ENCODE results near the gene SDE2. TPM values are rescaled to one million over a fixed set of nuclear protein-coding genes. Genes with fewer than 3 reads are reported as not detected.
"Not testable (repeated sequence)": the region's sequence is repeated elsewhere in the genome, so short reads cannot be mapped to it uniquely, and the experiment has no call there.

The SDE2 gene
- total RNA-seq, 1 donor from 2014 or later = 15.0 TPM

DNA sequence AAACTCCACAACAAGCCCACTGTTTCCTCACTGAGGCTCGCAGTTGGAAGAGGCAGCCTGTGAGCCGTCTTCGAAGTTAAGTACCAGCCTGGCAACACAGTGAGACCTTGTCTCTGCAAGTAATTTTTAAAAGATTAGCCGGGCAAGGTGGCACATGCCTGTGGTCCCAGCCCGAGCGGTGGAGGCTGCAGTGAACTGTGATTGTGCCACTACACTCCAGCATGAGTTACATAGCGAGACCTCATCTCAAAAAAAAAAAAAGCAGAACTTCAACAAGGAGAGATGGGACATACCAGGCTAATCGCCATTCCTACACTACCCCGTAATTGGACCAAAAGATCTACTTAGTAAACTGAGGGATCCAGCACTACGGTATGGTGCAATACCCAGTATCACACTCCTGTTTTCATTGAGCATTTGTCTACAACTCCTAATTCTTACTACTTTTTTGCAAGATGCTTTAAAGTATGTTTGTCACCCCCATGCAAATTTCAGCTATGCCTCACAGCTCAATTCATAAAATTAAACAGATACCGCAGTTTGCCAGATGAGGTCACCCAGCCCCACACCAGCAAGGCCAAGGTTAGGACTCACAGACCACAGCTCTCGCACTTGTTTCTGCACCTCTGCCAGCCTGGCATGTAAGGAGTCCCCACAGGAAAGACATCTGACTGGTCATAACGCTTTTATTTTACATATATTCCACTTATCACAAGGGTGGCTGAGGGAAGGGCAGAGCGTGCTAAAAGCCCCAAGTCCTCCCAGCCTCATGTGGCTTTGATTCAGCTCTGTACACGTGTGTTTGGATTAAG lies 21.0 kb downstream of the SDE2 start:
- DNase-seq (ENCODE audit: low spot score, unreplicated experiment) = no peak
- H3K9me3 Mint-ChIP-seq (ENCODE audit: low read depth) = peaks cover 8% of the 10 kb centered on the region
- H3K36me3 Mint-ChIP-seq (ENCODE audit: insufficient read depth) = peaks cover 31% of the 10 kb centered on the region
- H3K4me3 Mint-ChIP-seq (ENCODE audit: low read depth) = no peak overlapping the region
- no peak overlapping the region for H3K27ac Mint-ChIP-seq
- TF ChIP-seq, protein P1, sequence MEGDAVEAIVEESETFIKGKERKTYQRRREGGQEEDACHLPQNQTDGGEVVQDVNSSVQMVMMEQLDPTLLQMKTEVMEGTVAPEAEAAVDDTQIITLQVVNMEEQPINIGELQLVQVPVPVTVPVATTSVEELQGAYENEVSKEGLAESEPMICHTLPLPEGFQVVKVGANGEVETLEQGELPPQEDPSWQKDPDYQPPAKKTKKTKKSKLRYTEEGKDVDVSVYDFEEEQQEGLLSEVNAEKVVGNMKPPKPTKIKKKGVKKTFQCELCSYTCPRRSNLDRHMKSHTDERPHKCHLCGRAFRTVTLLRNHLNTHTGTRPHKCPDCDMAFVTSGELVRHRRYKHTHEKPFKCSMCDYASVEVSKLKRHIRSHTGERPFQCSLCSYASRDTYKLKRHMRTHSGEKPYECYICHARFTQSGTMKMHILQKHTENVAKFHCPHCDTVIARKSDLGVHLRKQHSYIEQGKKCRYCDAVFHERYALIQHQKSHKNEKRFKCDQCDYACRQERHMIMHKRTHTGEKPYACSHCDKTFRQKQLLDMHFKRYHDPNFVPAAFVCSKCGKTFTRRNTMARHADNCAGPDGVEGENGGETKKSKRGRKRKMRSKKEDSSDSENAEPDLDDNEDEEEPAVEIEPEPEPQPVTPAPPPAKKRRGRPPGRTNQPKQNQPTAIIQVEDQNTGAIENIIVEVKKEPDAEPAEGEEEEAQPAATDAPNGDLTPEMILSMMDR (IDR thresholded peaks at IDR 0.05; ENCODE audit: unreplicated experiment) = no peak
- H3K27me3 Mint-ChIP-seq = no peaks in the 10 kb centered on the region
- no peaks in the 10 kb centered on the region for H3K4me1 Mint-ChIP-seq (ENCODE audit: low read depth)

- not testable (repeated sequence) for H3K4me1 Mint-ChIP-seq (ENCODE audit: low read depth); DNase-seq (ENCODE audit: low spot score, unreplicated experiment); H3K9me3 Mint-ChIP-seq (ENCODE audit: low read depth); H3K27ac Mint-ChIP-seq; H3K27me3 Mint-ChIP-seq; H3K4me3 Mint-ChIP-seq (ENCODE audit: low read depth)
- H3K36me3 Mint-ChIP-seq (ENCODE audit: insufficient read depth) = peaks cover 13% of the 10 kb centered on the region
Observed at GRCh38 chr1:225975146-225975545, 24.0 kb downstream of the SDE2 start.

DNA sequence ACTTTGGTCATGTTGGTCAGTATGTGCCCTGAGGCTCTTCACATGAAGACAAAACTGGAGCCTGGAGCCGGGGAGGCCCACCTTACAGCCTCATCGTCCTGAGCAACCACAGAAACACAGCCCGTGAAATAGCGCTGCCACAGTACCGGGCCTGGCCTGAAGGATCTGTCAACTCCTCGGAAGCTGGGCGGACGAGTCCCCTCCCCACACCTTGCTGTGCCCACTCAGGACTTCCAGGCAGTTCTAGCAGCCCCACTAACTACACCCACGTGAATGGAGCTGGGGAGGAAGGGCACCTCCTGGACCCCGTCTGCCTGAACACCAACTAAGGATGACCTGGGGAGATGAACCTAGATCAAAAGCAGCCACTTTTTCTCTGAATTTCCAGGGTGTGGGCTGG lies 24.7 kb downstream of the SDE2 start:
- TF ChIP-seq, protein P1 (IDR thresholded peaks at IDR 0.05; ENCODE audit: unreplicated experiment) = no peak
- DNase-seq (ENCODE audit: low spot score, unreplicated experiment) = no peak
- Mint-ChIP-seq H3K27me3 (no peaks in the 10 kb centered on the region), H3K27ac (no peak overlapping the region), H3K36me3 (ENCODE audit: insufficient read depth) (peaks cover 9% of the 10 kb centered on the region), H3K9me3 (ENCODE audit: low read depth) (peaks cover 6% of the 10 kb centered on the region), H3K4me3 (ENCODE audit: low read depth) (no peak overlapping the region), H3K4me1 (ENCODE audit: low read depth) (no peaks in the 10 kb centered on the region)

- Mint-ChIP-seq H3K27me3 (no peaks in the 10 kb centered on the region), H3K4me3 (ENCODE audit: low read depth) (no peak overlapping the region), H3K36me3 (ENCODE audit: insufficient read depth) (peaks cover 5% of the 10 kb centered on the region), H3K27ac (no peak overlapping the region), H3K9me3 (ENCODE audit: low read depth) (peaks cover 6% of the 10 kb centered on the region), H3K4me1 (ENCODE audit: low read depth) (peaks cover 4% of the 10 kb centered on the region)
- TF ChIP-seq, protein P1 (IDR thresholded peaks at IDR 0.05; ENCODE audit: unreplicated experiment) = no peak
- no peak for DNase-seq (ENCODE audit: low spot score, unreplicated experiment)
Observed at GRCh38 chr1:225973158-225973557, 26.0 kb downstream of the SDE2 start.

DNA sequence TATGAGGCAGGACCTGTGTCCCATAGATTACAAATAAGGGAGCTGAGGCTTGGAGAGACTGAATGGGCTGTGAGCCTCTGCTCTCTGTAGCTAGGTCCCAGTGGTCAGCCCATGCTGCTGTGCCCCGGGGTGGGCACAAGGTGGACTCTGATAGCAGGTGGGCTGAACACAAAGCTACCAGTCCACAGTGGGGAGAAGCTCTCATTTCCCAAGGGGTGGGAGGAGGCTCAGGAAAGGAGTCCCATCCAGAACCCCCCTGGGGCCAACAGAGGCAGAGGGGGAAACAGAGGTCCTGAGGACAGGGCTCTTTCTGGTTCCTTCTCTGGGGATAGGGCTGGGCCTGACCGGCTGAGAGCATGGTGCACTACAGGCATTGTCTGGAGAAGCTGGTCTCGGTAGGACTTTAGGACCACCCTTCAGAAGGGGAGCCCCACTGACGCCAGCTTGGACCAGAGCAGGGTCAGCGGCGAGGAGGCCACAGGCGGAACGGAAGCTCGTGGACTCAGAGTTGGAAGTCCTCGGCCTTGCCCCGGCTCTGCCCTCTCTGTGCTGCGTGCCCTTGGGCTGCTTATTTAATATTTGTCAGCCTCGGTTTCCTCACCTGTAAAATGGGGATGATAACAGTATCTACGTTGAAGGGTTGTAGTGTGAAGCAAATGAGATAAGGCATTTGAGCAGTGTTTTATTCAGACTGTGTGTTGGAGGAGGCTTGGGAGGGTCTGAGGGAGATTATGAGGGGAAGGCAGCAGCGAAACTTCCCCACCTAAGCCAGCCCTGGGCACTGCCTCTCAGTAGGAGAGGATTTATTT lies 26.6 kb downstream of the SDE2 start:
- H3K4me3 Mint-ChIP-seq (ENCODE audit: low read depth) = no peak overlapping the region
- no peak overlapping the region for H3K27ac Mint-ChIP-seq
- peaks cover 4% of the 10 kb centered on the region for H3K4me1 Mint-ChIP-seq (ENCODE audit: low read depth)
- no peaks in the 10 kb centered on the region for H3K27me3 Mint-ChIP-seq
- H3K36me3 Mint-ChIP-seq (ENCODE audit: insufficient read depth) = peaks cover 5% of the 10 kb centered on the region
- H3K9me3 Mint-ChIP-seq (ENCODE audit: low read depth) = peaks cover 6% of the 10 kb centered on the region
- TF ChIP-seq, protein P1 (IDR thresholded peaks at IDR 0.05; ENCODE audit: unreplicated experiment) = no peak
- no peak for DNase-seq (ENCODE audit: low spot score, unreplicated experiment)

GRCh38 chr1:225970592-225971157 lies 28.5 kb downstream of the SDE2 start:
- not testable (repeated sequence) for H3K4me1 Mint-ChIP-seq (ENCODE audit: low read depth); H3K36me3 Mint-ChIP-seq (ENCODE audit: insufficient read depth); H3K27ac Mint-ChIP-seq; DNase-seq (ENCODE audit: low spot score, unreplicated experiment); H3K4me3 Mint-ChIP-seq (ENCODE audit: low read depth); H3K9me3 Mint-ChIP-seq (ENCODE audit: low read depth); H3K27me3 Mint-ChIP-seq

GRCh38 chr1:225969751-225970150 lies 29.4 kb downstream of the SDE2 start:
- H3K4me3 Mint-ChIP-seq (ENCODE audit: low read depth); H3K27ac Mint-ChIP-seq; DNase-seq (ENCODE audit: low spot score, unreplicated experiment); H3K9me3 Mint-ChIP-seq (ENCODE audit: low read depth); H3K4me1 Mint-ChIP-seq (ENCODE audit: low read depth); H3K36me3 Mint-ChIP-seq (ENCODE audit: insufficient read depth); H3K27me3 Mint-ChIP-seq: not testable (repeated sequence)

Measured in progenitor cell of endocrine pancreas (in vitro differentiated cells).